ENCODE measurements around the gene TPM1.

The TPM1 gene

DNA sequence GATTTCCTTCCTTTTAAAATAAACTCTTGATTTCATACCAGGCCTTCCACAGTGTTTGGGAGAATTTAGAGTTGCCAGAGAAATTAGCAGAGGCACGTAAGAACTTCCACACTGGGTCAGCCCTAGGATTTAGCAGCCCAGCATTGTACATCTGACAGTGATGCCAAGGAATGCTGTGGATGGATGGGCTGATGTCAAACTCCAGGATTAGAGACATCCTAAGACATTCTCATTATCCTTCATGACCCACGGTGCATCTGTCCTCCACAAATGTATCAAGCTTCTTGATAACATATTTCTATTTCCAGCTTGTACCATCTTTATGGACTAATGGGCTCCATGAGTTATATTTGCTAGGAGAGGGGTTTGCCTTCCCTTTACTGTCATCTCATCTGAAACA is 8.0 kb upstream of the TPM1 start:
- Histone ChIP-seq H2AK5ac (ENCODE audit: low read depth, low read length) (no peak overlapping the region), H2BK12ac (ENCODE audit: low read length) (no peak overlapping the region), H4K8ac (ENCODE audit: low read depth, low read length) (no peak overlapping the region), H2BK120ac (ENCODE audit: low read depth, low read length) (no peak overlapping the region), H3K4me3 (ENCODE audit: low read length in 2 of 2) (no peak overlapping the region), H3K4ac (ENCODE audit: low read length) (no peak overlapping the region), H3K18ac (ENCODE audit: low read length) (no peak overlapping the region), H3K36me3 (replicated peaks in 1 of 2; ENCODE audit: control insufficient read depth in 2 of 2, insufficient read depth in 2 of 2, low read length in 2 of 2) (no peaks in the 10 kb centered on the region), H4K91ac (ENCODE audit: low read depth, low read length, poor library complexity) (no peak overlapping the region), H3K79me1 (ENCODE audit: low read depth, low read length) (no peaks in the 10 kb centered on the region), H3K23ac (ENCODE audit: low read depth, low read length, poor library complexity) (no peak overlapping the region), H3K14ac (ENCODE audit: low read length) (no peak overlapping the region), H3K4me2 (ENCODE audit: insufficient read depth, low read length, poor library complexity, severe bottlenecking) (no peak overlapping the region), H2BK5ac (ENCODE audit: low read length) (no peak overlapping the region), H2BK15ac (ENCODE audit: low read length) (no peak overlapping the region), H2AFZ (ENCODE audit: low read length) (no peak overlapping the region), H3K27ac (replicated peaks; ENCODE audit: low read length) (no peak overlapping the region), H3K27me3 (ENCODE audit: control insufficient read depth in 3 of 3, insufficient read depth in 3 of 3, low read depth in 1 of 3, low read length in 3 of 3) (peaks cover 0 to 15% (median 0%) of the 10 kb centered on the region in 3 experiments), H3K9me3 (replicated peaks in 1 of 2; ENCODE audit: control insufficient read depth in 2 of 2, insufficient read depth in 1 of 2, low read depth in 1 of 2, low read length in 2 of 2) (no peaks in the 10 kb centered on the region), H3K4me1 (ENCODE audit: control insufficient read depth in 2 of 2, insufficient read depth in 1 of 2, low read depth in 1 of 2, low read length in 2 of 2) (peaks cover 0 to 14% of the 10 kb centered on the region in 2 donors), H3K9ac (ENCODE audit: low read depth, low read length, poor library complexity) (no peak overlapping the region)
- no CpG with 5 or more reads among the region's 2 CpGs for whole genome bisulfite sequencing, 2 donors (ENCODE audit: extremely low coverage in 2 of 2, insufficient read length in 2 of 2, insufficient replicate concordance in 1 of 2)
- no peak for DNase-seq (ENCODE audit: low spot score)

DNA sequence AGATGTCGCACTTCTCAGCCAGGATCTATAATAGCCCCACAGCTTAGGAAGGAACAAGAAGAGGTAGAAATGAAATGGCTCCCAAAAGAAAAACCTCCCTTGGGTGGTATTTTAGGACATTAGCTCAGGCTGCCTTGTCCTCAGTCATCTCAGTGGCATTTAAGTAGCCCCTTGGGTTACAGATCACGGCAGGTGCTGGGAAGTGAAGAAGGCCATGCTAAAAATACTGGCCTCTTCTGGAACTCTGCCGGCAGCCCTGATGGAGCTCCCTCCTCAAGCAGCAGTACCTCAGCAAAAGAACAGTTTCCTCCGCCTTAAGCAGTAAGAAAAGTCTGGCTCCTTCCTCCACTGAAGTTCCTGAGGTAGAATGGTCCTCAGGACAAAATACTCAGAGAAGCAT is 7.3 kb upstream of the TPM1 start:
- Histone ChIP-seq H4K91ac (ENCODE audit: low read depth, low read length, poor library complexity) (no peak overlapping the region), H3K27ac (replicated peaks; ENCODE audit: low read length) (no peak overlapping the region), H3K4me3 (ENCODE audit: low read length in 2 of 2) (no peak overlapping the region), H3K27me3 (ENCODE audit: control insufficient read depth in 3 of 3, insufficient read depth in 3 of 3, low read depth in 1 of 3, low read length in 3 of 3) (peaks cover 0 to 21% (median 0%) of the 10 kb centered on the region in 3 experiments), H3K4me1 (ENCODE audit: control insufficient read depth in 2 of 2, insufficient read depth in 1 of 2, low read depth in 1 of 2, low read length in 2 of 2) (peaks cover 0 to 7% of the 10 kb centered on the region in 2 donors), H2AFZ (ENCODE audit: low read length) (no peak overlapping the region), H2BK12ac (ENCODE audit: low read length) (no peak overlapping the region), H2BK120ac (ENCODE audit: low read depth, low read length) (no peak overlapping the region), H3K14ac (ENCODE audit: low read length) (no peak overlapping the region), H2BK15ac (ENCODE audit: low read length) (no peak overlapping the region), H3K18ac (ENCODE audit: low read length) (no peak overlapping the region), H3K4ac (ENCODE audit: low read length) (no peak overlapping the region), H3K4me2 (ENCODE audit: insufficient read depth, low read length, poor library complexity, severe bottlenecking) (no peak overlapping the region), H3K23ac (ENCODE audit: low read depth, low read length, poor library complexity) (no peak overlapping the region), H3K9me3 (replicated peaks in 1 of 2; ENCODE audit: control insufficient read depth in 2 of 2, insufficient read depth in 1 of 2, low read depth in 1 of 2, low read length in 2 of 2) (peaks cover 0 to 3% of the 10 kb centered on the region in 2 donors), H4K8ac (ENCODE audit: low read depth, low read length) (no peak overlapping the region), H3K79me1 (ENCODE audit: low read depth, low read length) (no peaks in the 10 kb centered on the region), H3K9ac (ENCODE audit: low read depth, low read length, poor library complexity) (no peak overlapping the region), H3K36me3 (replicated peaks in 1 of 2; ENCODE audit: control insufficient read depth in 2 of 2, insufficient read depth in 2 of 2, low read length in 2 of 2) (no peaks in the 10 kb centered on the region), H2AK5ac (ENCODE audit: low read depth, low read length) (no peak overlapping the region), H2BK5ac (ENCODE audit: low read length) (no peak overlapping the region)
- no CpG with 5 or more reads among the region's 4 CpGs for WGBS, 2 donors (ENCODE audit: extremely low coverage in 2 of 2, insufficient read length in 2 of 2, insufficient replicate concordance in 1 of 2)
- DNase-seq (ENCODE audit: low spot score), result no peak

DNA sequence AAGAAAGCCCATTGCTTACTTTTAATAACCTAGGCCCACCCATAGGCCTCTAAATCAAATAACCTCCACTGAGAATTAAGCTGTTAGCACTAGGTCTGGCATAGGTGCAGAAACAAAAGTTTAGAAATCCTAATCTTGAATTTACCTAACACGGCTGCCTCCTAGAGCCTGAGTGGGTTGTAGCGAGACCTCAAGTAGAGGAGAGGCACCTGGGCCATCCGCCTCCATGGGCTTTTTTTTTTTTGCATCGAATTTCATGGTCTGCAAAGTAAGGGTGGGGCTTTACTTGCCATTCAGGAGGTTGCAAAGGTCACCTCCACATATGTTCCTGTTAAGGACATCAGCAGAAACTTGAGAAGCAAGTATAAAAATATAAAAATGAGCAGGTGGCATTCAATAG is 6.6 kb upstream of the TPM1 start:
- Histone ChIP-seq H3K18ac (ENCODE audit: low read length) (no peak overlapping the region), H3K27me3 (ENCODE audit: control insufficient read depth in 3 of 3, insufficient read depth in 3 of 3, low read depth in 1 of 3, low read length in 3 of 3) (peaks cover 0 to 29% (median 0%) of the 10 kb centered on the region in 3 experiments), H3K27ac (replicated peaks; ENCODE audit: low read length) (no peak overlapping the region), H3K79me1 (ENCODE audit: low read depth, low read length) (no peaks in the 10 kb centered on the region), H3K9ac (ENCODE audit: low read depth, low read length, poor library complexity) (no peak overlapping the region), H4K8ac (ENCODE audit: low read depth, low read length) (no peak overlapping the region), H2AK5ac (ENCODE audit: low read depth, low read length) (no peak overlapping the region), H3K23ac (ENCODE audit: low read depth, low read length, poor library complexity) (no peak overlapping the region), H2BK12ac (ENCODE audit: low read length) (no peak overlapping the region), H3K4me1 (ENCODE audit: control insufficient read depth in 2 of 2, insufficient read depth in 1 of 2, low read depth in 1 of 2, low read length in 2 of 2) (peaks cover 0 to 9% of the 10 kb centered on the region in 2 donors), H3K14ac (ENCODE audit: low read length) (no peak overlapping the region), H3K4ac (ENCODE audit: low read length) (no peak overlapping the region), H3K4me3 (ENCODE audit: low read length in 2 of 2) (no peak overlapping the region), H3K36me3 (replicated peaks in 1 of 2; ENCODE audit: control insufficient read depth in 2 of 2, insufficient read depth in 2 of 2, low read length in 2 of 2) (no peaks in the 10 kb centered on the region), H2BK15ac (ENCODE audit: low read length) (no peak overlapping the region), H2AFZ (ENCODE audit: low read length) (no peak overlapping the region), H3K9me3 (replicated peaks in 1 of 2; ENCODE audit: control insufficient read depth in 2 of 2, insufficient read depth in 1 of 2, low read depth in 1 of 2, low read length in 2 of 2) (peaks cover 0 to 3% of the 10 kb centered on the region in 2 donors), H3K4me2 (ENCODE audit: insufficient read depth, low read length, poor library complexity, severe bottlenecking) (no peak overlapping the region), H2BK120ac (ENCODE audit: low read depth, low read length) (no peak overlapping the region), H4K91ac (ENCODE audit: low read depth, low read length, poor library complexity) (no peak overlapping the region), H2BK5ac (ENCODE audit: low read length) (no peak overlapping the region)
- DNase-seq (ENCODE audit: low spot score), result no peak
- WGBS, 2 donors (ENCODE audit: extremely low coverage in 2 of 2, insufficient read length in 2 of 2, insufficient replicate concordance in 1 of 2), result no CpG with 5 or more reads among the region's 4 CpGs

- WGBS, 2 donors (ENCODE audit: extremely low coverage in 2 of 2, insufficient read length in 2 of 2, insufficient replicate concordance in 1 of 2), result no CpG with 5 or more reads among the region's 10 CpGs
These were observed 4.4 kb upstream of the TPM1 start for GRCh38 chr15:63037976-63038720.

More at GRCh38 chr15:63037976-63038720, 4.4 kb upstream of the TPM1 start:
- Histone ChIP-seq H2BK120ac (ENCODE audit: low read depth, low read length) (no peak overlapping the region), H2BK12ac (ENCODE audit: low read length) (no peak overlapping the region), H3K23ac (ENCODE audit: low read depth, low read length, poor library complexity) (no peak overlapping the region), H3K79me1 (ENCODE audit: low read depth, low read length) (peaks cover 6% of the 10 kb centered on the region), H4K8ac (ENCODE audit: low read depth, low read length) (no peak overlapping the region), H2AK5ac (ENCODE audit: low read depth, low read length) (no peak overlapping the region), H3K36me3 (replicated peaks in 1 of 2; ENCODE audit: control insufficient read depth in 2 of 2, insufficient read depth in 2 of 2, low read length in 2 of 2) (no peaks in the 10 kb centered on the region), H3K9me3 (replicated peaks in 1 of 2; ENCODE audit: control insufficient read depth in 2 of 2, insufficient read depth in 1 of 2, low read depth in 1 of 2, low read length in 2 of 2) (peaks cover 0 to 3% of the 10 kb centered on the region in 2 donors), H3K4me2 (ENCODE audit: insufficient read depth, low read length, poor library complexity, severe bottlenecking) (no peak overlapping the region), H3K4ac (ENCODE audit: low read length) (no peak overlapping the region), H3K18ac (ENCODE audit: low read length) (no peak overlapping the region), H3K27ac (replicated peaks; ENCODE audit: low read length) (peak overlapping the region; percentile 2), H2BK5ac (ENCODE audit: low read length) (no peak overlapping the region), H3K4me3 (ENCODE audit: low read length in 2 of 2) (no peak overlapping the region), H3K9ac (ENCODE audit: low read depth, low read length, poor library complexity) (no peak overlapping the region), H3K27me3 (ENCODE audit: control insufficient read depth in 3 of 3, insufficient read depth in 3 of 3, low read depth in 1 of 3, low read length in 3 of 3) (peaks cover 0 to 38% (median 0%) of the 10 kb centered on the region in 3 experiments), H2BK15ac (ENCODE audit: low read length) (no peak overlapping the region), H2AFZ (ENCODE audit: low read length) (no peak overlapping the region), H3K4me1 (ENCODE audit: control insufficient read depth in 2 of 2, insufficient read depth in 1 of 2, low read depth in 1 of 2, low read length in 2 of 2) (peaks cover 6 to 12% of the 10 kb centered on the region in 2 donors), H3K14ac (ENCODE audit: low read length) (no peak overlapping the region), H4K91ac (ENCODE audit: low read depth, low read length, poor library complexity) (no peak overlapping the region)
- DNase-seq (ENCODE audit: low spot score), result no peak

All from neuronal stem cell (in vitro differentiated cells).